AG04450 (cell line): ENCODE measurements around the gene RIN3. TPM values are rescaled to one million over a fixed set of nuclear protein-coding genes. Genes with fewer than 3 reads are reported as not detected.
A peak's percentile ranks its signal among the peaks of the same experiment; 100 is the strongest.

ENCODE experiments used
- CTCF ChIA-PET: fragments of 300-600, 350-600 bp; formaldehyde crosslinking; extraction: SDS; loops from one replicate; lab custom pipeline; 2022; ENCODE audit warnings: antibody characterized with exemption, inconsistent platforms; lab: Charles Lee
- POLR2A ChIA-PET: fragments of 350-600 bp; formaldehyde crosslinking; extraction: SDS; loops from one replicate; lab custom pipeline; 2021; ENCODE audit warnings: antibody characterized with exemption, inconsistent platforms; lab: Yijun Ruan, JAX
- DNase-seq: peaks from one replicate; pipeline ENCODE4 v3.0.0-alpha.2; 2011; ENCODE audit warnings: low read depth, low spot score
- H3K27ac ChIP-seq: one replicate; pipeline ENCODE4 v1.5.1; 2012; ENCODE audit warnings: low read depth, low read length, control low read depth
- H3K27me3 ChIP-seq: one replicate; pipeline ENCODE4 v1.6.0; 2012; ENCODE audit warnings: low read length; ENCODE audit not compliant: control insufficient read depth, insufficient read depth
- H3K4me3 ChIP-seq: 2 replicates; pipeline ENCODE4 v1.5.1; 2011; ENCODE audit warnings: mild to moderate bottlenecking, low read depth, low read length, control low read depth
- H3K9me3 ChIP-seq: 2 replicates; pipeline ENCODE4 v1.5.1; 2012; ENCODE audit warnings: low read length; ENCODE audit not compliant: control insufficient read depth, insufficient read depth
- CTCF ChIP-seq: IDR thresholded peaks from 2 replicates; pipeline ENCODE4 v1.5.1; 2011; ENCODE audit warnings: low read depth, low read length, control low read depth, inconsistent platforms
- polyA plus RNA-seq: library from polyadenylated mRNA; depleted of rRNA; stranded (reverse); fragments of >200 nt; gene quantifications from 2 replicates; pipeline ENCODE4 v1.2.3, GENCODE V29; 2011

Gene RIN3
- polyA plus RNA-seq, 1 experiment, result 3.7 TPM

DNA sequence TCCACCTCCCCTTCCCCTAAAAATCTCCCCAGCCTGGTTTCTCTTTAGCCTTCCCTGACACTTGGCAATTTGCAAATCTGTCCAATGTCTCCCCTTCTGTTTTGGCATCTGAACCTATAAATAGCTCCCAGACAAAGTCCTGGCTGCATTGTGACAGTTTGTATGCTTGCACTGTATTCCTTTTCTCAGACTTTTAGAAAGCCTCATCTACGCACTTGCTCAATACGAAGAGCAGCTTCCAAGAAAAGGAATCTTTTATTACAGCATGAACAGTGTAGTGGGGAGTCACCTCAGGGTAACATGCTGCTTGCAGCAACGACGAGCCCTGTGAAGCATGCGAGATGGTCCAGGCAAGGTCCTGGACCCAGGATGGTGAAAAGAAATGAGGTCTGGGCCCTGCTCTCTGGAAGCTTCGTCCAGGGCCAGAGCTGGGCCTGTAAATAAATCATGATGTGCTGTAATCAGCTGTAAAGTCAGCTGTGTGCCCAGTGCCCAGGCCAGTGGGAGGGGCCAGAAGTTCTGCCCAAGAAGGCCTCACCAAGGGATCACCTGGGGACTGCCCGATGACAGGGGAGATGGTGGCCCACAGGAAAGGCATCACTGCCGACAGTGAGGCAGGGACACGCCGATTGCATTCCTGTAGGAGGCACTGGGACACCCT lies 88.3 kb downstream of the RIN3 start:
- Histone ChIP-seq H3K27ac (no peak overlapping the region), H3K27me3 (no peaks in the 10 kb centered on the region), H3K9me3 (peaks cover 4% of the 10 kb centered on the region; the same call in 1 of the 2 replicates), H3K4me3 (no peak overlapping the region)
- no peak for DNase-seq
- TF ChIP-seq CTCF, result no peak
- POLR2A ChIA-PET, result no interaction called here
- CTCF ChIA-PET, result no interaction called here

GRCh38 chr14:92603309-92604242 lies 90.0 kb downstream of the RIN3 start:
- ChIA-PET POLR2A (interaction anchor here (0.6 kb wide), 1 partner anchor 22 kb away, joined by 3 read pairs; no protein-coding TSS in a partner anchor), CTCF (interaction anchor here (1.7 kb wide), 1 partner anchor 14 kb away, joined by 4 read pairs; no protein-coding TSS in a partner anchor)
- Histone ChIP-seq H3K27me3 (no peaks in the 10 kb centered on the region), H3K4me3 (no peak overlapping the region), H3K27ac (peak overlapping the region; percentile 75), H3K9me3 (peaks cover 4% of the 10 kb centered on the region; the same call in 1 of the 2 replicates)
- DNase-seq, result peak; percentile 63
- peak; percentile 32 for TF ChIP-seq CTCF

- Histone ChIP-seq H3K27me3 (no peaks in the 10 kb centered on the region), H3K4me3 (no peak overlapping the region), H3K9me3 (peaks cover 4% of the 10 kb centered on the region; the same call in 1 of the 2 replicates), H3K27ac (no peak overlapping the region)
- POLR2A ChIA-PET, result interaction anchor here (0.6 kb wide), 1 partner anchor 20 kb away, joined by 5 read pairs; no protein-coding TSS in a partner anchor
- TF ChIP-seq CTCF, result no peak
- no peak for DNase-seq
- CTCF ChIA-PET, result no interaction called here
These were observed 91.8 kb downstream of the RIN3 start for GRCh38 chr14:92605274-92605940.

GRCh38 chr14:92607251-92607650 lies 93.7 kb downstream of the RIN3 start:
- no peaks in the 10 kb centered on the region for H3K27me3 ChIP-seq
- no peak for TF ChIP-seq CTCF
- ChIA-PET POLR2A (no interaction called here), CTCF (no interaction called here)
- H3K9me3 ChIP-seq, result peaks cover 4% of the 10 kb centered on the region; the same call in 1 of the 2 replicates
- no peak overlapping the region for H3K27ac ChIP-seq
- no peak for DNase-seq
- no peak overlapping the region for H3K4me3 ChIP-seq
